Brain microvascular endothelial cell (primary cell): Measurements from ENCODE around the gene GMDS.

Experiments
- DNase-seq: peaks from one replicate; pipeline ENCODE4 v3.0.0-alpha.2; 2020
- H3K27ac ChIP-seq: fragments of 250-450 bp; sonication (Bioruptor Pico); 2 replicates; pipeline ENCODE4 v1.5.1; 2020; ENCODE audit warnings: mild to moderate bottlenecking, moderate library complexity
- H3K27me3 ChIP-seq: fragments of 250-450 bp; sonication (Bioruptor Pico); replicated peaks from 2 replicates; pipeline ENCODE4 v1.5.1; 2020; ENCODE audit warnings: mild to moderate bottlenecking
- H3K36me3 ChIP-seq: fragments of 250-450 bp; sonication (Bioruptor Pico); replicated peaks from 2 replicates; pipeline ENCODE4 v1.5.1; 2020; ENCODE audit warnings: mild to moderate bottlenecking
- H3K4me3 ChIP-seq: 2 replicates; pipeline ENCODE4 v1.5.1; 2011; ENCODE audit warnings: low read depth, mild to moderate bottlenecking, control low read depth, low read length, moderate library complexity
- in situ Hi-C: cut with HindIII; loops from 2 replicates; pipeline ENCODE4 v1.10.0; 2017; ENCODE audit warnings: low sequenced_read_pairs, low pct_ligation_motif_present
- TF ChIP-seq, protein P1 (sequence below): IDR thresholded peaks from 2 replicates; pipeline ENCODE4 v1.5.1; 2011; ENCODE audit warnings: low read depth, mild to moderate bottlenecking, moderate library complexity, low read length, control low read depth, inconsistent platforms; ENCODE audit errors: missing control alignments

GMDS gene

DNA sequence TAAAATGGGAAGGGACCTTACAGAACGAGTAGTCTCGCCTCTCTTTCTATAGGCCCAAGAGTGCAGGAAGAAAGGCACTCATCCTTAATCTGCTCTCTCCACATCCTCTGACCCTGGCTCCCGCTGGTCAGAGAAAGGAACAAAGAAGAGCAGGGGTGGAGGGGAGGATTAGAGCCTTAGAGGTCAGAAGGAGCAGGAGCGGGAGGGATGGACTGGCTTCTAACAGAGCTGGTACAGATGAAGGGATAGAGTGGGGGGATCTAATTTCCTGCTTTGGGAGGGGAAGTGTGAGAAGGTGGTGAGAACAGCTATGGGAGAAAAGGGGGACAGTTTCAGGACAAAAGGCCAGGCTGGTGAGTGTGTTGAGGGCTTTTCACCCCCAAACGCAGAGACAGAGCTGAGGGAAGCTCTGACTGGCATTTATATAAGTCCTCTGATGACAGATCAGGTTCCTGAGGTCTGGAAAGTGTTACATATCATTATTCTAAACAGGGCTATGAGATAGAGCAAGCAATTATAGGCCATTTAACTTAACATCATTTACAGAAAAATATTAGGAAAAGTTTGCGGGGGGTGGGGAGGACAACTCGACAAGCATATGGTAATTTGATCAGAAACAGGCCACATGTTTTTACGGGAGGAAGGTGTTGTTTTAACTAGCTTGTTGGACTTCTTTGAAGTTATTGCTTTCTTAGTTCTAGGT, 524.6 kb downstream of the GMDS start:
- Histone ChIP-seq H3K27me3 (no peaks in the 10 kb centered on the region), H3K27ac (no peak overlapping the region), H3K36me3 (no peaks in the 10 kb centered on the region), H3K4me3 (no peak overlapping the region)
- TF ChIP-seq, protein P1, sequence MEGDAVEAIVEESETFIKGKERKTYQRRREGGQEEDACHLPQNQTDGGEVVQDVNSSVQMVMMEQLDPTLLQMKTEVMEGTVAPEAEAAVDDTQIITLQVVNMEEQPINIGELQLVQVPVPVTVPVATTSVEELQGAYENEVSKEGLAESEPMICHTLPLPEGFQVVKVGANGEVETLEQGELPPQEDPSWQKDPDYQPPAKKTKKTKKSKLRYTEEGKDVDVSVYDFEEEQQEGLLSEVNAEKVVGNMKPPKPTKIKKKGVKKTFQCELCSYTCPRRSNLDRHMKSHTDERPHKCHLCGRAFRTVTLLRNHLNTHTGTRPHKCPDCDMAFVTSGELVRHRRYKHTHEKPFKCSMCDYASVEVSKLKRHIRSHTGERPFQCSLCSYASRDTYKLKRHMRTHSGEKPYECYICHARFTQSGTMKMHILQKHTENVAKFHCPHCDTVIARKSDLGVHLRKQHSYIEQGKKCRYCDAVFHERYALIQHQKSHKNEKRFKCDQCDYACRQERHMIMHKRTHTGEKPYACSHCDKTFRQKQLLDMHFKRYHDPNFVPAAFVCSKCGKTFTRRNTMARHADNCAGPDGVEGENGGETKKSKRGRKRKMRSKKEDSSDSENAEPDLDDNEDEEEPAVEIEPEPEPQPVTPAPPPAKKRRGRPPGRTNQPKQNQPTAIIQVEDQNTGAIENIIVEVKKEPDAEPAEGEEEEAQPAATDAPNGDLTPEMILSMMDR = no peak
- in situ Hi-C loops = no loop called here
- DNase-seq = no peak

DNA sequence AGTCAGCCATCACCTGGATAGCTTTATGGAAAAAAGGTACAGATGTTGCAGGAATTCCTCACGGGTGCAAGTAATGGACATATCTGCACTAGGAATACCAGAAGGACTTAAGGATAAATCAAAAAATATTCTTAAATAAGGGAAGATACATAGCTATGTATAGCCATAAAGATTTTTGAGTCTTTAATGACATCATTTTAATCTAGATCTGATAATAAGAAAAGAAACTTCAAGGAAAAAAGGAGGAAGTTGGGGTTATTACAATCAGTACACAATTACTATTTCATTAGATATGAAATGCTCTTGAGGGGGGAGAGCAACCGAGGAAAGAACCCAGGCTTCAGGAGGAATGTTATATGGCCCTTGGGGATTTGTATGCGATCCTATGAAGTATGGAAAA, 525.5 kb downstream of the GMDS start:
- in situ Hi-C loops = no loop called here
- H3K36me3 ChIP-seq = no peaks in the 10 kb centered on the region
- DNase-seq = no peak
- no peak overlapping the region for H3K27ac ChIP-seq
- no peak overlapping the region for H3K4me3 ChIP-seq
- TF ChIP-seq, protein P1 = no peak
- H3K27me3 ChIP-seq = no peaks in the 10 kb centered on the region

DNA sequence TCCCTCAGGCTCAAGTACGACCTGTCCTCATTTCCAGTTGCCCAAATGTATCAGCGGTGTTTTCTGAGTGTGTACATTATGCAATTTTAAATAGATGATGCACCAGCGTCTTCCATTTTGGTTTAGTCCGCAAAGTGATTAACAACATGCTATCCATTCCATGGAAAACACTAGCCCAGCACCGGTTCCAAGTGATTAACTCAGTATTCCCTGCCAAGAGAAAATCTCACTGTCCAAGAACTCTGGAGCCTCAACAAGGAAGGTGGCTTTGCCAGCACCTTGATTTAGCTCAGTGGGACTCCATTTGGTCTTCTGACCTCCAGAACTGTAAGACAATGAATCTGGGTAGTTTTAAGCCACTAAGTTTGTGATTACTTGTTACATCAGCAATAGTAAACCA, 528.5 kb downstream of the GMDS start:
- no peaks in the 10 kb centered on the region for H3K27me3 ChIP-seq
- no peaks in the 10 kb centered on the region for H3K36me3 ChIP-seq
- in situ Hi-C loops = no loop called here

DNA sequence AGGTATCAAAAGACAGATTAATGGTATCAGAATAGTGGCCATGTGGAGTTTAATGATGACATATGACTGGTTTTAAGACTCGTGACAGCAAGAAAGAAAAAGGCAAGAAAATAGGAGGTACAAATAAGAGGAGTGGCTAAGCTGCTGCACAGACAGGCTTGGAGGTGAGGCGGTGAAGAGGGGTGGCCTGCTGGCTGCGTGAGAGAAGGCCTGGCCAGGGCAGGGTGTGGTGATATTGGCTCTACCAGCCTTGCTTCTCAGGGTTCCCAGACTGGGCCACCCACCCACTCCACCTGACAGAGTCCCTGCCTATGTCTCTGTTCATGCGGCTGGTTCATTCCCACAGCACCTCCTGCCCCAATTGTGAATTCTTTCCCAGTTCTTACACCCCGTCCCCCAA, 529.0 kb downstream of the GMDS start:
- TF ChIP-seq, protein P1 = no peak
- no peak overlapping the region for H3K4me3 ChIP-seq
- H3K36me3 ChIP-seq = no peaks in the 10 kb centered on the region
- no peak overlapping the region for H3K27ac ChIP-seq
- no peak for DNase-seq
- H3K27me3 ChIP-seq = no peaks in the 10 kb centered on the region
- in situ Hi-C loops = no loop called here

More for the DNA sequence above, 528.5 kb downstream of the GMDS start:
- H3K27ac ChIP-seq = no peak overlapping the region
- TF ChIP-seq, protein P1 = no peak
- no peak overlapping the region for H3K4me3 ChIP-seq
- no peak for DNase-seq

DNA sequence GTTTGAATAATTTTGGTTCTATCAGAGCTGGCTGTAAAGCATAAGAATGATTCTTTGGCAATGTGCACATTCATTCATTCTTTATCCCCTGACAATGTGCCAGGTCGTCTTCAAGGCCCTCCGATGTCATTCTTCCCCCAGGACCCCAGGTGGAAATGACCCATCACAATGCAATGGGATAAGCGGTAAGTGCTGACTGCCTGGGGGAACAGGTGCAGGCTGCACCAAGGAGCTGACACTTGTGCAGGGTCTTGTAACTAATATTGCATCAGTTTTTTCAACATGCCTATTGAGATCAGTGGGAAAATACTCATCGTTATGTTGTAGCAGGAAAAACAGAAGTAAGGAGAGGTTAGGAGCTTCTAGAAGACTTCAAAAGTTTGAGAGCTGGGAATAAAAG, 530.1 kb downstream of the GMDS start:
- DNase-seq = no peak
- no peaks in the 10 kb centered on the region for H3K36me3 ChIP-seq
- TF ChIP-seq, protein P1 = no peak
- no peaks in the 10 kb centered on the region for H3K27me3 ChIP-seq
- H3K4me3 ChIP-seq = no peak overlapping the region
- in situ Hi-C loops = no loop called here
- no peak overlapping the region for H3K27ac ChIP-seq

DNA sequence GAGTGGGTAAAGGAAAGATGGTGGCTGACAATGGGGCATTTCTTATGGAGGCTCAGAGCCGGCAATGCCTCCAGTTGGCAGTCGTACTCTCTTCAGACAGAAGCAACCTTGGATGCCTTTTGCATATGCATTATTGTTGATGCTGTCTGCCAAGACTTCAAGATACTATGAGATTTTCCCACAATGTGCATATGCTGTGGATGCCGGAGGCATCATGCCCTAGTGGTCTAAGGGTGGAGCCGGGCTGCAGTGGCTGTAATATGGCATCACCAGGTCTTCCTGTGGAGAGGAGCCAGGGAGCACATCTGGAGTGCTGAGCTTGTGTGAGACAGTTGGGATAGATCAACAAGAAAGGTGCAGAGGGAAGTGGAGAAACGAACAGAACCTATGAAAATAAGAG, 530.8 kb downstream of the GMDS start:
- H3K27me3 ChIP-seq = no peaks in the 10 kb centered on the region
- H3K4me3 ChIP-seq = no peak overlapping the region
- TF ChIP-seq, protein P1 = no peak
- in situ Hi-C loops = no loop called here
- H3K27ac ChIP-seq = no peak overlapping the region
- no peaks in the 10 kb centered on the region for H3K36me3 ChIP-seq
- DNase-seq = no peak
